ENCODE data around the gene C2.

The C2 gene

DNA sequence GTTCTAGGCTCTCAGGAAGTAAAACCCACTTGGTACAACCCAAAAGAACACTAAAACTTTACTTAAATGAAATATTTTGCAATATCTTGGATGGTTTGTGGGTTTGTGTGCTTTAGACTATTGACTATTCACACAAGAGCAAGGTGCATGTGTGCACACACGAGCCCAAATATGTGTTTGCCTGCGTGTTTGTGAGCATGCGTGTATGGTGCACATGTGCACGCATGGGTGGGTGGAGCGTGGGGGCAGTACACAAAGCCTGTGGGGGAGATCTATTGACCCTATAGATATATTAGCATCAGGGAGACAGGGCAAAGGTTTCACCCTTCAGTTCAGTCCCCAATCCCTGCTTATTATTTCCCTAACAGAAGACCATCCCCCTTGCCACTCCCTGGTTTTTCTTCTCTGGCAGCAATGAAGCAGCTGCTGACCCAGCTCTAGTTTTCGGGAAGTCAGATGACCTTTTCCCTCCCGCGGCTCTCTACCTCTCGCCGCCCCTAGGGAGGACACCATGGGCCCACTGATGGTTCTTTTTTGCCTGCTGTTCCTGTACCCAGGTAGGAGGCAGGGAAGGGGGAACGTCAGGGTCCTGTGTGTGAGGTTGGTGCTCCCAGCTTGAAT lies at the start of gene C2:
TSS of gene C2 (plus strand) at position 476 of the 621 bp plus-strand sequence. CDS start at position 512, 36 bp downstream.
- Histone ChIP-seq H3K4me3 (peak within 1 kb of the TSS; percentile 43), H3K27ac (peak within 1 kb of the TSS in 1 of 2 donors; percentile 51)
- TF ChIP-seq, protein P1, sequence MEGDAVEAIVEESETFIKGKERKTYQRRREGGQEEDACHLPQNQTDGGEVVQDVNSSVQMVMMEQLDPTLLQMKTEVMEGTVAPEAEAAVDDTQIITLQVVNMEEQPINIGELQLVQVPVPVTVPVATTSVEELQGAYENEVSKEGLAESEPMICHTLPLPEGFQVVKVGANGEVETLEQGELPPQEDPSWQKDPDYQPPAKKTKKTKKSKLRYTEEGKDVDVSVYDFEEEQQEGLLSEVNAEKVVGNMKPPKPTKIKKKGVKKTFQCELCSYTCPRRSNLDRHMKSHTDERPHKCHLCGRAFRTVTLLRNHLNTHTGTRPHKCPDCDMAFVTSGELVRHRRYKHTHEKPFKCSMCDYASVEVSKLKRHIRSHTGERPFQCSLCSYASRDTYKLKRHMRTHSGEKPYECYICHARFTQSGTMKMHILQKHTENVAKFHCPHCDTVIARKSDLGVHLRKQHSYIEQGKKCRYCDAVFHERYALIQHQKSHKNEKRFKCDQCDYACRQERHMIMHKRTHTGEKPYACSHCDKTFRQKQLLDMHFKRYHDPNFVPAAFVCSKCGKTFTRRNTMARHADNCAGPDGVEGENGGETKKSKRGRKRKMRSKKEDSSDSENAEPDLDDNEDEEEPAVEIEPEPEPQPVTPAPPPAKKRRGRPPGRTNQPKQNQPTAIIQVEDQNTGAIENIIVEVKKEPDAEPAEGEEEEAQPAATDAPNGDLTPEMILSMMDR (IDR thresholded peaks at IDR 0.05) = no peak
- DNase-seq (ENCODE audit: low spot score) = no peak

DNA sequence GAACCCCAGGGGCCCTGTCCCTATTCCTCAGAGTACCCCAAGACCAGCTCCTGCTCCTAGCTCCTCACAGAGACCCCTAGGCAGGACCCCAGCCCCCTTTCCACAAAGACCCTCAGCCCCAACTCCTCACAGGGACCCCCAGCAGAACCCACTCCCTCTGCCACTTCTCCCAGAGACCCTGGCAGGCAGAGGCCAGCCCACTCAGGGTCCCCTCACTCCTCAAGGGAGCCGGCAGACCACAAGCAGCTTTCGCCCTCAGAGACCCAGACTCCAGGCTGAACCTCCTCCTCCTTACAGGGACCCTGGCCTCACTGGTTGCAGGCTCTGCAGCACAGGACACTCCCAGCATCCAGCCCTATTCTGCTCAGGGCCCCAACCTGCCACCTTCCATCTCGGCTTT lies 49.3 kb upstream of the C2 start:
- DNase-seq (ENCODE audit: low spot score) = no peak
- no peak overlapping the region for H3K4me3 ChIP-seq
- TF ChIP-seq, protein P1 (IDR thresholded peaks at IDR 0.05) = no peak
- no peak overlapping the region for H3K27ac ChIP-seq

DNA sequence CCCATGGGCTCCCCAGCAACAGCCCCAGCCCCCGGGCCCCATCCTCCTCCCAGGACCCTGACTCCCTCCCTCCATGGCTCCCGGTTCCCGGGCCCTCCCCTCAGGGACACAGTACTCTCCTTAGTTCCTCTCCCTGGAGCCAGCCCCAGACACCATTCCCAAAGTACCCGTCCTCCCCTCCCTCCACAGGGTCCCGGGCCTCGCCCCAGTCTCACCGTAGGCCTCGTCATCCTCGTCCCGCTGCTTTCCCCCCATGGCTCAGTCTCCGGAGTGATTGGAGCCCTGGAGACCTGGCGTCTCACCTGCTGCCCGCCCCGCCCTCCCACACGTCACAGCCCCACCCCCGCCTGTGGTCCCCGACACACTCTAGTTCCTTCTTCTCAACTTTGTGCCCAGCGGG lies 48.8 kb upstream of the C2 start, which contains the start of gene SLC44A4:
TSS of gene SLC44A4 (minus strand) at position 272 of the 400 bp plus-strand sequence. CDS start at position 255, 17 bp downstream.
- TF ChIP-seq, protein P1 (IDR thresholded peaks at IDR 0.05) = no peak
- Histone ChIP-seq H3K27ac (no peak within 1 kb of the TSS), H3K4me3 (no peak within 1 kb of the TSS)
- no peak for DNase-seq (ENCODE audit: low spot score)

DNA sequence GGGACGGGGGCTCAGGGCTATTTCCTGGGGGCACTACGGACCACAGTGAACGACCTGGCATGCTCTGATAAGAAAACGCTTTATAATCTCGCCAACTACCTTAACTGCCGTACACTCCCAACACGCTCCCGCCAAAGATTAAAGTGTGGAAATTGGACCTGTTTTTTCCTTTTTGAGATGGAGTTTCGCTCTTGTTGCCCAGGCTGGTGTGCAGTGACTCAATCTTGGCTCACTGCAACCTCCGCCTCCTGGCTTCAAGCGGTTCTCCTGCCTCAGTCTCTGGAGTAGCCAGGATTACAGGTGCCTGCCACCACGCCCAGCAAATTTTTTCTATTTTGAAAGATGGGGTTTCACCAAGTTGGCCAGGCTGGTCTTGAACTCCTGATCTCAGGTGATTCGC lies 48.4 kb upstream of the C2 start:
- DNase-seq (ENCODE audit: low spot score) = no peak
- no peak overlapping the region for H3K27ac ChIP-seq
- TF ChIP-seq, protein P1 (IDR thresholded peaks at IDR 0.05) = no peak
- no peak overlapping the region for H3K4me3 ChIP-seq

DNA sequence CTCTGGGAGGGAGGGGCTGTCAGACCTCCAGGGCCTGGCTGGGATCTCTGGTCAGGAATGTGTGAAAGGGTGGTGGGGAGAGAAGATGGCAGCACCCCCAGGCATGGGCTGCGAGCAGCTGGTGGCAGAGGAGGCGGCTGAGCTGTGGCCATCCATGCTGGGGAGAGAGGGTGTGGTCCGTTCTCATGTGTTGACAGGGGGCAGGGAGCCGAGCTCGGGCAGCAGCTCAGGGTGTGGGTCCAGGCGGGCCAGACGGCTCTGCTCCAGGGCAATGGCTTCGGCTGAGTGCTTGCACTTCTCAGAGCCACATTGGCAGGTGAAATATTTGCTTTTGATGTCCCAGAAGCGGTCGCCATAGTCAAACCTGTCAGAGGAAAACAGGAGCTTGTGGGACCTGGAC lies 47.6 kb upstream of the C2 start:
- no peak for DNase-seq (ENCODE audit: low spot score)
- no peak overlapping the region for H3K27ac ChIP-seq
- no peak overlapping the region for H3K4me3 ChIP-seq
- TF ChIP-seq, protein P1 (IDR thresholded peaks at IDR 0.05) = no peak

DNA sequence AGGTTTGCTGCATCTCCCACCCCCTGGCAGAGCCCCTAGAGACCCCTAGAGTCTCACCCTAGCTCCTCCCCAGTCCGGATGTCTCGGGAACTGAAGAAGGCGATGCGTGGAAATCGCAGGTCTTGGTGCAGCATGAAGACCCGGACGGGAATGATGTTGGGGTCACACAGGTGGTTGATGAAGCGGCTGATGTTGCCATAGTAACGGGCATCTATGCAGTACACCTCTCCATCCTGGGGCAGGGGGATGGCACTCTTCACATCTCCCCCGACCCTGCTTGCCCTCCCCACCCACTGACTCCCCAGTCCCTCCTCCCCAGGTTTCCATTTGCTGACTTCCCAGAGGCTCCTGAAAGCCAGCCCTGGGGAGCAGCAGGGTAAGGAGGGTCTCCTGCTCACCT lies 46.9 kb upstream of the C2 start:
- no peak overlapping the region for H3K27ac ChIP-seq
- TF ChIP-seq, protein P1 (IDR thresholded peaks at IDR 0.05) = no peak
- DNase-seq (ENCODE audit: low spot score) = no peak

DNA sequence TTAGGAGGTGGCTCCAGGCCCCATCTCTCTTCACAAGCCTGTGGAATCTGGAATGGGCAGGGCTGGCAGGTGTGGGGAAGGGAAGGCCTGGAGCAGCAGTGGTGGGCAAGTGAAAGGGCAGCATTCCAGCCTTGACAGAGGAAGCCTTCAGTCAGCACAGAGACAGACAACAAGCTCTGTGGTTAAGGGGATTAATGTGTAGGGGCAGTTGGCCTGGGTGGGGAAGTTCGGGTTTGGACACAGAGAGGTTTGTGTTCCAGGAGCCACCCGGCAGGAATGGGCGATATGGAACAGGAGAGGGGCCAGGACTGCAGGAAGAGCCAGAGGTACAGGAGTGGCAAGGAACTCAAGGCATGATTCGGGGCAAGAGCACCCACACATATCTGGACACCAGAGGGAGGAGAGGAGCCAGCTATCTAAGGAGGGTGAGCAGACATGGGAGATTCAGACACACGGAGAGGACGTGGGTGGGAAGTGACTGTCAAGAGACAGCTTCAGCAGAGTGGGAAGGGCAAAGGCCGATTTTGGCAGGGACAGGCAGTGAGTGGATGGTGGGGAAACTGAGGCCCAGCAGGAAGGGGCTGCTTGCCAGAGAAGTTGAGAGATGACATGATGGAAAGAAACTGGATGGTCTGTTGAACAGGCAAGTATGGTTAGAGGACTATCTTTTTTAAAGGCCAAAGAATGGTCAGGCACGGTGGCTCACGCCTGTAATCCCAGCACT lies 46.2 kb upstream of the C2 start:
- Histone ChIP-seq H3K4me3 (no peak overlapping the region), H3K27ac (no peak overlapping the region)
- TF ChIP-seq, protein P1 (IDR thresholded peaks at IDR 0.05) = no peak
- no peak for DNase-seq (ENCODE audit: low spot score)

More for the DNA sequence above, 46.9 kb upstream of the C2 start:
- no peak overlapping the region for H3K4me3 ChIP-seq

Measured in coronary artery (tissue), 2 donors.